ENCODE measurements around the gene RIMS4. TPM values are rescaled to one million over a fixed set of nuclear protein-coding genes. Genes with fewer than 3 reads are reported as not detected.
A peak's percentile ranks its signal among the peaks of the same experiment; 100 is the strongest.

The RIMS4 gene
- total and polyA plus RNA-seq, 12 donors: 0.11 to 6.3 (median 0.78) TPM; not detected in 1

GRCh38 chr20:44807051-44807683 lies 3.2 kb downstream of the RIMS4 start:
- Histone ChIP-seq H3K36me3 (replicated peaks in 1 of 2) (no peaks in the 10 kb centered on the region), H3K9me3 (replicated peaks in 1 of 3) (no peaks in the 10 kb centered on the region), H3K4me3 (no peak overlapping the region), H3K4me1 (replicated peaks in 1 of 2) (no peaks in the 10 kb centered on the region), H3K27me3 (peaks cover 31% of the 10 kb centered on the region), H3K27ac (no peak overlapping the region)
- TF ChIP-seq CTCF (IDR thresholded peaks at IDR 0.05) (no peak), POLR2A (IDR thresholded peaks at IDR 0.05) (no peak)
- no peak for DNase-seq
- intact Hi-C loops (cut with DNase I): no loop called here
- 56 to 69% (median 66%) methylated on average over 7 of the region's 7 CpGs for WGBS, 4 donors

GRCh38 chr20:44805979-44806620 lies 4.2 kb downstream of the RIMS4 start:
- H3K36me3 ChIP-seq (replicated peaks in 1 of 2): no peaks in the 10 kb centered on the region
- TF ChIP-seq CTCF (IDR thresholded peaks at IDR 0.05) (no peak), POLR2A (IDR thresholded peaks at IDR 0.05) (no peak)
- H3K27ac ChIP-seq: peak overlapping the region in 1 of 5 donors; percentile 41
- WGBS, 4 donors: 44 to 63% (median 50%) methylated on average over 5 to 9 of the region's 9 CpGs
- DNase-seq: peak in 6 of 7 donors; percentile 13 to 90 (median 25)
- no peak overlapping the region for H3K4me3 ChIP-seq
- intact Hi-C loops (cut with DNase I): no loop called here
- peaks cover 21% of the 10 kb centered on the region for H3K27me3 ChIP-seq
- H3K4me1 ChIP-seq (replicated peaks in 1 of 2): no peaks in the 10 kb centered on the region
- H3K9me3 ChIP-seq (replicated peaks in 1 of 3): no peaks in the 10 kb centered on the region

- 53 to 69% (median 62%) methylated on average over 9 of the region's 9 CpGs for WGBS, 4 donors
- H3K27me3 ChIP-seq: peaks cover 14% of the 10 kb centered on the region
- no peak overlapping the region for H3K4me3 ChIP-seq
- H3K9me3 ChIP-seq (replicated peaks in 1 of 3): no peaks in the 10 kb centered on the region
- H3K4me1 ChIP-seq (replicated peaks in 1 of 2): no peaks in the 10 kb centered on the region
- intact Hi-C loops (cut with DNase I): no loop called here
- no peak for DNase-seq
- no peaks in the 10 kb centered on the region for H3K36me3 ChIP-seq (replicated peaks in 1 of 2)
- peak overlapping the region in 1 of 5 donors; percentile 41 for H3K27ac ChIP-seq
- TF ChIP-seq POLR2A (IDR thresholded peaks at IDR 0.05): no peak
- no peak for TF ChIP-seq CTCF (IDR thresholded peaks at IDR 0.05)
These were observed 4.9 kb downstream of the RIMS4 start for GRCh38 chr20:44805335-44805978.

GRCh38 chr20:44803383-44803941 lies 6.9 kb downstream of the RIMS4 start:
- intact Hi-C loops (cut with DNase I): no loop called here
- H3K4me1 ChIP-seq (replicated peaks in 1 of 2): no peaks in the 10 kb centered on the region
- no peak for DNase-seq
- H3K4me3 ChIP-seq: no peak overlapping the region
- H3K9me3 ChIP-seq (replicated peaks in 1 of 3): no peaks in the 10 kb centered on the region
- 48 to 72% (median 54%) methylated on average over 8 to 9 of the region's 9 CpGs for WGBS, 4 donors
- no peaks in the 10 kb centered on the region for H3K36me3 ChIP-seq (replicated peaks in 1 of 2)
- H3K27me3 ChIP-seq: peaks cover under 1% of the 10 kb centered on the region
- TF ChIP-seq POLR2A (IDR thresholded peaks at IDR 0.05) (no peak), CTCF (IDR thresholded peaks at IDR 0.05) (no peak)
- H3K27ac ChIP-seq: no peak overlapping the region
